Inferior parietal cortex (tissue), 1 donor: ENCODE measurements around the gene HNRNPUL1.

Source experiments
- DNase-seq: peaks from one replicate; pipeline ENCODE4 v3.0.0-alpha.2; 2016; ENCODE audit errors: extremely low spot score

HNRNPUL1 gene

GRCh38 chr19:41353466-41354342 lies 89.5 kb downstream of the HNRNPUL1 start, which contains the start of gene TGFB1:
Gene TGFB1 (minus strand): TSS chr19:41353922. CDS start chr19:41353044, 878 bp downstream.
- DNase-seq, result peak; percentile 40

GRCh38 chr19:41354343-41354953 lies 90.3 kb downstream of the HNRNPUL1 start:
- no peak for DNase-seq

GRCh38 chr19:41355035-41355434 lies 90.9 kb downstream of the HNRNPUL1 start:
- DNase-seq, result no peak

- DNase-seq, result no peak
These were observed 91.6 kb downstream of the HNRNPUL1 start for GRCh38 chr19:41355802-41356201.

- no peak for DNase-seq
These were observed 93.0 kb downstream of the HNRNPUL1 start for GRCh38 chr19:41356984-41357739.
